Measurements from ENCODE around the gene HTRA2.

DNA sequence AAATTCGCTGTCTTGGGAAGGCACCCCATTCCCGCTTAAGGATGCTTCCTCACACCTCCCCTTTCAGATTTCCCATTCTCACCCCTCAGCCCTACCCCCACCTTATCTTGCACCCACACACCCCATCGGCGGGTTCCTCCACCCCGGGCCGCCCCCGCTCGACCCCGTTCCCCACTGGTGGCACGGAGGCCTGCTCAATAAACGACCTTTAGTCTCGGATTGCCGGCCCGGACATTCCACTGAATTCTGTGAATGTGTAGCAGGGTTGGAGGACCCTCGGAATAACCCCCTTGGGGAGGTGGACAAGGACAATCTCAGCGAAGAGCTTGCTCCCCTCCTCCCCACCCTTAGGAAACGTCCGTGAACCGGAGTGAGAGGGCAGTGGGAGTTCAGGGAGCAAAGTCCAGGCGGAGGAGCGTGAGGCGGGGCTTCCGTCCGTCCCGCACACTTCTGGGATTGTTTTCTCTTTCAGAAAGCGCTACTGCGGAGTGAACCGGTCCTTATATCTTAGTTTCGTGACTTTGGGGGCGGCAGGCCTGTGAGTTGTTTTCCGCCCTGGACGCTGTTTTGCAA lies 27.5 kb upstream of the HTRA2 start:
- TF ChIP-seq, protein P1, sequence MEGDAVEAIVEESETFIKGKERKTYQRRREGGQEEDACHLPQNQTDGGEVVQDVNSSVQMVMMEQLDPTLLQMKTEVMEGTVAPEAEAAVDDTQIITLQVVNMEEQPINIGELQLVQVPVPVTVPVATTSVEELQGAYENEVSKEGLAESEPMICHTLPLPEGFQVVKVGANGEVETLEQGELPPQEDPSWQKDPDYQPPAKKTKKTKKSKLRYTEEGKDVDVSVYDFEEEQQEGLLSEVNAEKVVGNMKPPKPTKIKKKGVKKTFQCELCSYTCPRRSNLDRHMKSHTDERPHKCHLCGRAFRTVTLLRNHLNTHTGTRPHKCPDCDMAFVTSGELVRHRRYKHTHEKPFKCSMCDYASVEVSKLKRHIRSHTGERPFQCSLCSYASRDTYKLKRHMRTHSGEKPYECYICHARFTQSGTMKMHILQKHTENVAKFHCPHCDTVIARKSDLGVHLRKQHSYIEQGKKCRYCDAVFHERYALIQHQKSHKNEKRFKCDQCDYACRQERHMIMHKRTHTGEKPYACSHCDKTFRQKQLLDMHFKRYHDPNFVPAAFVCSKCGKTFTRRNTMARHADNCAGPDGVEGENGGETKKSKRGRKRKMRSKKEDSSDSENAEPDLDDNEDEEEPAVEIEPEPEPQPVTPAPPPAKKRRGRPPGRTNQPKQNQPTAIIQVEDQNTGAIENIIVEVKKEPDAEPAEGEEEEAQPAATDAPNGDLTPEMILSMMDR (IDR thresholded peaks at IDR 0.05) = no peak
- TF ChIP-seq POLR2AphosphoS5 (IDR thresholded peaks at IDR 0.05) = peak in 2 of 3 donors; percentile 72 to 75
- peak; percentile 1 for TF ChIP-seq POLR2A (IDR thresholded peaks at IDR 0.05)
- TF ChIP-seq EP300 (IDR thresholded peaks at IDR 0.05; ENCODE audit: low read depth) = no peak

Data from transverse colon (tissue), 4 donors.